Activated CD8-positive, alpha-beta T cell treated with anti-CD3 and anti-CD28 coated beads for 36 hours (primary cell): Measurements from ENCODE around the gene SLC30A2. TPM values are rescaled to one million over a fixed set of nuclear protein-coding genes. Genes with fewer than 3 reads are reported as not detected.

Experiments
- ATAC-seq: fragments of 200-7000 bp; cut with Tn5 transposase; one replicate; pipeline ENCODE4 v1.10.0; 2021; ENCODE audit warnings: mild to moderate bottlenecking, moderate library complexity
- CTCF ChIA-PET: fragments of 350-600 bp; sonication (Branson Sonifier 250); formaldehyde crosslinking; loops from one replicate; lab custom pipeline; 2021; ENCODE audit warnings: antibody characterized with exemption; lab: Charles Lee
- POLR2A ChIA-PET: fragments of 350-600 bp; sonication (Branson Sonifier 250); formaldehyde crosslinking; loops from one replicate; lab custom pipeline; 2021; ENCODE audit warnings: antibody characterized with exemption; lab: Charles Lee
- DNase-seq: peaks from one replicate; pipeline ENCODE4 v3.0.0-alpha.2; 2020
- H3K27ac Mint-ChIP-seq: one replicate; pipeline ENCODE4 v1.8.0; 2021; ENCODE audit warnings: mild to moderate bottlenecking, mixed read lengths
- H3K27me3 Mint-ChIP-seq: one replicate; pipeline ENCODE4 v1.8.0; 2021; ENCODE audit warnings: mixed read lengths
- H3K36me3 Mint-ChIP-seq: one replicate; pipeline ENCODE4 v1.8.0; 2021; ENCODE audit warnings: low read depth, mixed read lengths
- H3K4me1 Mint-ChIP-seq: one replicate; pipeline ENCODE4 v1.8.0; 2021; ENCODE audit warnings: low read depth, mixed read lengths
- H3K4me3 Mint-ChIP-seq: one replicate; pipeline ENCODE4 v1.8.0; 2021; ENCODE audit warnings: mild to moderate bottlenecking, moderate library complexity, mixed read lengths
- H3K9me3 Mint-ChIP-seq: one replicate; pipeline ENCODE4 v1.8.0; 2021; ENCODE audit warnings: mixed read lengths
- CTCF ChIP-seq: fragments of 200-600 bp; IDR thresholded peaks from one replicate; pipeline ENCODE4 v1.8.0; 2022; ENCODE audit warnings: antibody characterized with exemption, mild to moderate bottlenecking
- intact Hi-C: fragments of 100-400 bp; cut with micrococcal nuclease; formaldehyde crosslinking; loops from one replicate; pipeline ENCODE4 v1.10.0; 2022
- total RNA-seq, 2 experiments: library from RNA; stranded (reverse); gene quantifications; one replicate each; pipeline ENCODE4 v1.2.3, GENCODE V29; 2021

SLC30A2 gene
- total RNA-seq, 2 experiments from 2014 or later = not detected

- H3K27me3 Mint-ChIP-seq = peaks cover 12% of the 10 kb centered on the region
- no peak overlapping the region for H3K27ac Mint-ChIP-seq
- DNase-seq = no peak
- no peak for ATAC-seq
- no peak for TF ChIP-seq CTCF
- no peak overlapping the region for H3K4me3 Mint-ChIP-seq
- ChIA-PET CTCF (interaction anchor here (1.0 to 1.3 kb wide), 3 partner anchors 35 to 99 kb away, joined by 4 to 5 read pairs (median 4); partner anchors contain the start of gene ZNF593), POLR2A (no interaction called here)
- intact Hi-C loops = no loop called here
- H3K9me3 Mint-ChIP-seq = no peaks in the 10 kb centered on the region
- H3K36me3 Mint-ChIP-seq = no peaks in the 10 kb centered on the region
- H3K4me1 Mint-ChIP-seq = no peaks in the 10 kb centered on the region
Observed at GRCh38 chr1:26070963-26071342, 25.0 kb upstream of the SLC30A2 start.

GRCh38 chr1:26070296-26070962 is 24.5 kb upstream of the SLC30A2 start:
- no peak overlapping the region for H3K27ac Mint-ChIP-seq
- H3K9me3 Mint-ChIP-seq = no peaks in the 10 kb centered on the region
- no peaks in the 10 kb centered on the region for H3K4me1 Mint-ChIP-seq
- DNase-seq (no peak), ATAC-seq (no peak)
- ChIA-PET CTCF (interaction anchor here (1.0 to 1.3 kb wide), 3 partner anchors 34 to 99 kb away, joined by 4 to 5 read pairs (median 4); partner anchors contain the start of gene ZNF593), POLR2A (no interaction called here)
- no peak overlapping the region for H3K4me3 Mint-ChIP-seq
- TF ChIP-seq CTCF = no peak
- H3K27me3 Mint-ChIP-seq = peaks cover 11% of the 10 kb centered on the region
- intact Hi-C loops = no loop called here
- H3K36me3 Mint-ChIP-seq = no peaks in the 10 kb centered on the region

- POLR2A ChIA-PET = no interaction called here
- no peak for ATAC-seq
Observed at GRCh38 chr1:26069941-26070295, 24.0 kb upstream of the SLC30A2 start.

GRCh38 chr1:26067432-26067911 is 21.6 kb upstream of the SLC30A2 start, which contains the start of gene TRIM63:
TRIM63 (minus strand) TSS chr1:26067630; CDS start chr1:26067494, 136 bp downstream.
- intact Hi-C loops = no loop called here
- TF ChIP-seq CTCF = no peak
- POLR2A ChIA-PET = no interaction called here
- no peaks in the 10 kb centered on the region for H3K9me3 Mint-ChIP-seq
- ATAC-seq (no peak), DNase-seq (no peak)
- H3K4me1 Mint-ChIP-seq = no peaks in the 10 kb centered on the region
- no peak within 1 kb of the TSS for H3K4me3 Mint-ChIP-seq
- no peak within 1 kb of the TSS for H3K27ac Mint-ChIP-seq
- H3K36me3 Mint-ChIP-seq = no peaks in the 10 kb centered on the region
- CTCF ChIA-PET = no interaction called here
- peaks cover 6% of the 10 kb centered on the region for H3K27me3 Mint-ChIP-seq

More at GRCh38 chr1:26069941-26070295, 24.0 kb upstream of the SLC30A2 start:
- Mint-ChIP-seq H3K4me3 (no peak overlapping the region), H3K27ac (no peak overlapping the region), H3K4me1 (no peaks in the 10 kb centered on the region), H3K27me3 (peaks cover 11% of the 10 kb centered on the region), H3K9me3 (no peaks in the 10 kb centered on the region), H3K36me3 (no peaks in the 10 kb centered on the region)
- CTCF ChIA-PET = interaction anchor here (1.0 to 1.3 kb wide), 2 partner anchors 34 to 100 kb away, joined by 4 to 5 read pairs; partner anchors contain the start of gene ZNF593
- intact Hi-C loops = no loop called here
- DNase-seq = no peak
- no peak for TF ChIP-seq CTCF

GRCh38 chr1:26066857-26067256 is 20.9 kb upstream of the SLC30A2 start:
- POLR2A ChIA-PET = interaction anchor here (1.3 kb wide), 1 partner anchor 26 kb away, joined by 3 read pairs; no protein-coding TSS in a partner anchor
- Mint-ChIP-seq H3K36me3 (no peaks in the 10 kb centered on the region), H3K27ac (no peak overlapping the region), H3K9me3 (no peaks in the 10 kb centered on the region), H3K27me3 (peaks cover 2% of the 10 kb centered on the region), H3K4me1 (no peaks in the 10 kb centered on the region), H3K4me3 (no peak overlapping the region)
- no peak for ATAC-seq
- CTCF ChIA-PET = interaction anchor here (1.0 kb wide), 1 partner anchor 32 kb away, joined by 3 read pairs; no protein-coding TSS in a partner anchor
- DNase-seq = no peak
- no peak for TF ChIP-seq CTCF
- intact Hi-C loops = no loop called here
